Superior temporal gyrus (tissue), 1 donor: ENCODE results near the gene ANTXR2.

Experiments
- DNase-seq: peaks from one replicate; pipeline ENCODE4 v3.0.0-alpha.2; 2016; ENCODE audit errors: extremely low spot score

ANTXR2 gene

DNA sequence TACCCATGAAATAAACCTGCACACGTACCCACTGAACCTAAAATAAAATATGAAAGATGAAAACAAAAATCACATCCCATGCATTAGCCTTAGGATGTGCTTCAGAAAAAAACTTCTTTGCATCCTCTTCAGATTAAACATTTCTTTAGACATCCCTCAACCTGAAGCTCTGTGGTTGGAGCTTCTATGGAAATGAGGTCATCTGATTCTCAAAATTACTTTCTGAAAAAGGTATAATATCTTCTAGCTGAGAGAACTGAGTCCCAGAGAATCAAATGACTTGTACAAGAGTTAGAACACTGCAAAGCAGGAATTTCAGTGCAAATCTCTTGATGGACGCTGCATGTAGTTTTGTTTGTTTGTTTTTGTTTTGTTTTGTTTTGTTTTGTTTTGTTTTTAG, 19.1 kb upstream of the ANTXR2 start:
- DNase-seq: no peak

DNA sequence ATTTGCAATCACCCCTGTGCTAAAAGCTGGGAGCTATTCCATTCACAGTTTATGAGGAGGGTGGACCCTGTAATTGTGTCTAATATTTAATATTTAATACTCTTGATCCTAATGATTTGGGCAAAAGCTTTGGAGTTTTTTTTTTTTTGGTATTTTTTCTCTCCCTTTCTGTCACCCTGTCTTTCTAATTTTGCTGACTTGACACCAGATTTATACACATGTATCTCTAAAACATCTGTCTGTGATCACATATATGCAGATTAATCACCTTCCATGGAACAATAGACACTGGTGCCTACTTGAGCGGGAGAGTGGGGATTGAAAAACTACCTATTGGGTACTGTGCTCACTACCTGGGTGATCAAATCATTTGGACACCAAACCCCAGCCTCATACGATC, 18.7 kb upstream of the ANTXR2 start:
- DNase-seq: no peak

DNA sequence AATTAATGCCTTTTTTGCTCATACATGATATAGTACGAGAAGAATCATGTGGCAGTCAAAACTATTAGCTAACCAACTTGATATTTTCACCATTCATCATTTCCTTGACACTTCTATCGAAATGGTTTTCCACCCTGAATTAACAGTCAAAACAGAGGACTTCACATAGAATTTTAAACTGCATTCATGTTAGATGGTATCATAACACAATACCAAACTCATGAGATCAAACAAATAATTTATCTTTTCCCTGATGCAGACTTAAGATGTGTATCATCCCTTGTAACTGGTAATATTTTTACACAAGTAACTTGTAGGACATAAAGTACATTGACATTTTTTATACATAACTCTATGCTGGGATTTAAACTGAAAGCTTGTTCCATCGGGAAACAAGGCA, 18.2 kb upstream of the ANTXR2 start:
- no peak for DNase-seq

DNA sequence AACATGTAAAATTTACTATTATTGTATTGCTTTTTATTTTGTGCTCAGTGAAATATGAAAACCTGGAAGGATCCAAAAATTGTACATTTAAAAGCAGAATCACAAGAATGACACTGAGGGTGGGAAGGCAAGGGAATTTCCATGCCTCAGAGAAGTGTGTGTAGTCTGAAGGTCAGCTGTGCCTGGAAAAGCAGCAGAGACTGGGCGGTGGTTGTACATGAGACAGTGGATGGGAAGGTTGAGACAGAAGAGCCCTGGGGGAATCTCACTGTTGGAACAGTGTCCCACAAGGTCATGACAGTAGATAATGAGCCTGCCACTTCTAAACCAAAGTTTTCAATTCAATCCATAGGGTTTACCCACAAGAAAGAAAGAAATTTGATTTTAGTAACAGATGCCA, 17.1 kb upstream of the ANTXR2 start:
- no peak for DNase-seq

DNA sequence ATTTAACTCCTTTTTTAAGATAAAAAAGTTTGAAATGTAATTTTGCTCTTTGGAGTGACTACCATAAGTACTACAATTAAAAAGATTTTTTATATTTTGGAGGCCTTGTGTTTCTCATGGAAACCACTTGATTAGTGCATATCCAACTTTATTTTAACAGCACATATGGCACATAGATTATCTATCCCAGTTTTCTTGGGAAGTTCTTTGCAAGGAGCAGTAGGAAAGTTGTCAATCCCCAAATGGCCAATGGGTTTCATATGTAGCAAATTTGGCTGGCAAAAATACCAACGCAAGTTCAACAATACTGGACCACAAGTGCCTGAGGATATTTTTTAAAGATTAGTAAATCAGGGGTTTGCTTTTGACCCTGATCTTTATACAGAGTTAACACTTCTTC, 15.4 kb upstream of the ANTXR2 start:
- no peak for DNase-seq

DNA sequence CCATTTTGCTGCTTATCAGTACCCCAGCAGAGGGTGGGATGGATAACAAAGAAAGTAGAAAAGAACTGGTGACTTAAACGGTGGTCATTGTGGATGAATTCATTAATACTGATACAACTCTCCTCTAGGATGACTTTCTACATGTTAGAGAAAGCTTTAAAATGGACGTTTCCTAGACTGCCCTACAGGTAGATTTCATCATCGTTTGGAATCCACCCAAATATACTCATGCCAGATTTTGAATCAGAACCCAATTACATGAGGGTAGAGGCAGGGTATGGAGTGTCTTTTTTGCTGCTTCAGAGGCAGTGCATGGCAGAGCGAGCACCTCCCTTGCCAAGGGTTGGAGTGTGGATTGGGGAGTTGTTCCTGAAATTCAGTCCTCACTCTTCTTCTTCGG, 13.3 kb upstream of the ANTXR2 start:
- no peak for DNase-seq

DNA sequence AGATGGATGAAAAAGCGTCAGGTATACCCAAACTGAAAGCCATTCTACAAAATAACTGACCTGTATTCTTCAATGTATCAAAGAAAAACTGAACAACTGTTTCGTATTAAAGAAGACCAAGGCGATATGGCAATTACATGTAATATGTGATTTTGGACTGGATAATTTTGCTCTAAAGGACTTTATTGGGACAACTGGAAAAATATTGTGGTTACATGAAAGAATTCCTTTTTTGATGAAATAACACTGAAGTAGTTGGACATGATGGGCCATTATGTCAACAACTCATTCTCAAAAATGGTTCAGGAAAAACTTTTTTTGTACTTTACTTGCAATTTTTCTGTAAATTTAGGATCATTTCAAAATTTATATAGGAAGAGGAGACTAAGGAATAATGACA, 12.1 kb upstream of the ANTXR2 start:
- DNase-seq: no peak

DNA sequence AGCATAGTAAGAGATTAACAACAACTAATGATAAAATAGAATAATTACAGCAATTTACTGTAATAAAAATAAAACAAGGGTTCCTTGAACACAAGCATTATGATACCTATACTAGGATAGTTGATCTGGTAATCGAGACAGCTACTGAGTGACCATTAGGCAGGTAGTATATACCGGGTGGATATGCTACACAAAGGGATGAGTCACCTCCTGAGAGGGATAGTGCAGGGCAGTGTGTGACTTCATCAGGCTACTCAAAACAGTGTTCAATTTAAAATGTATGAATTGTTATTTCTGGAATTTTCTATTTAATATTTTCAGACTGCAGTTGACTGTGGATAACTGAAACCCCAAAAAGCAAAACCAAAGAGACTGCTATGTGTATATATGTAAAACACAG, 9.7 kb upstream of the ANTXR2 start:
- DNase-seq: no peak

DNA sequence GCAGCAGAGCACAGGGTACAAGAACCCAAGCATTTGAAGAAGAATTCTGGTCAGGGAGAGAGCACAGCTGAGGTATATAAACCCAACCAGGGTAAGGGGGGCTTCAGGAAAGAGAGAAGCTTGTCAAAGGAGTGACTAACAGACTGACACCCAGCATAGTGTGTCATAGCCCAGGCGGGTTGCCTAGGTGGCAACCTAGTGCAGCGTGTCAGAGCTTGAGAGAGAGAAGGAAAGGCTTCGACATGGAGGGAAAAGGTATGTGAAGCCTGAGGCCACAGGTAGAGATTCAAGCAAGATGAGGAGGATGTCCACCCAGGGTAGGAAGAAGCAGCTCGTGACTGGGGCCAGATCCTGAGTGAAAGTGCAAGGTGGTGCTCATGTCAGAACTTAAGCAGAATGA, 8.5 kb upstream of the ANTXR2 start:
- DNase-seq: no peak

DNA sequence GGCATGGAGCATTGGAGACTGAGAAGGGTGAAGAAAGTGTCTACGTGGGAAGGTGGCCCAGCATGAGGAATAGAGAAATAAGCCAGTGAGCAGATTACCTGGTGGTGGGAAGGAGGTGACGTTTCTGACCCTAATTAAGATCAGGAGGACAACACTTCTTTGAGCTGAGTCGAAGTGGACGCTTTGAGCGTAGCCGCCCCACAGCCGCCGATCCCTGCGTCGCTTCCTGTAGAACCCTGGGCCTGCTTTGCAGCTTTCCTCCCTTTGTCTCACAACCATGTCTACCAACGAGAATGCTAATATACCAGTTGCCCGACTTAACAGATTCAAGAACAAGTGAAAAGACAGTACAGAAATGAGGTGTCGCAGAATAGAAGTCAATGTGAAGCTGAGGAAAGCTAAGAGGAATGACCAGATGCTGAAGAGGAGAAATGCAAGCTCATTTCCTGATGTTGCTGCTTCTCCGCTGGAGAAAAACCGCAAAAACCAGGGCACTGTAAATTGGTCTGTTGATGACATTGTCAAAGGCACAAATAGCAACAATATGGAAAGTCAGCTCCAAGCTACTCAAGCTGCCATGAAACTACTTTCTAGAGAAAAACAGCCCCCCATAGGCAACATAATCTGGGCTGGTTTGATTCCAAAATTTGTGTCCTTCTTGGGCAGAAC, 6.4 kb upstream of the ANTXR2 start:
- no peak for DNase-seq

DNA sequence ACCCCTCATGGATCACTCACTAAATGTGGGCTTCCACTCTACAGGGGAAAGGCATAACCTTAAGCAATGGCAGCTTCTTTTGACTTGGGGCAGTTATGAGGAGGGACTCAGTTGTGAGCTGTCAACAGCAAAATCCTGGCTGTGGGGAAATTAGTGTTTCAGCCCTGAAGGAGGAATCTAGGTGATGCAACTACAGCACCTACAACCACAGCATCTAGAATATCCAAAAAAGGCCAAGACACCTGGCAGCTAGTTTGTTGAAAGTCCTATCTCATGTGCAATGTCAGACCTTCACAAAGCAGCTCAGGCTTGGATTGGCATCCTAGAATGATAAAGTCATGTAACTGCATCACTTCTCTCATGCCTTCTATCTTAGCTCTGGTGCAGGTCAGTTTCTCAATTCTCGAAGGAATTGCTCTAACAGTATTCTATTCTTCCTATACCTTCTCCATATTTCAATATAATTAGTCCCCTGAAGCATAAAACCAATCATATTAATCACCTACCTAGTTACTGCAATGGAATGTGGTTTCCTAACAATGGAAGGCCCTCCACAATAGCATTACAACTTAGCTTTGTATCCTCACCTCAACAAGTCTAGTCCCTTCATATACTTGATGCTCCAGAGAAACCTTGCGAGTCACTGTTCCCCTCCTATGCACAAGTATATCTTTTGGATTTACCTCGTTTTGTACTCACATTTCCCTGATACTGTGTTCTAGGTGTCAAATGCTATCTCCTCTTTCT, 5.5 kb upstream of the ANTXR2 start:
- no peak for DNase-seq

DNA sequence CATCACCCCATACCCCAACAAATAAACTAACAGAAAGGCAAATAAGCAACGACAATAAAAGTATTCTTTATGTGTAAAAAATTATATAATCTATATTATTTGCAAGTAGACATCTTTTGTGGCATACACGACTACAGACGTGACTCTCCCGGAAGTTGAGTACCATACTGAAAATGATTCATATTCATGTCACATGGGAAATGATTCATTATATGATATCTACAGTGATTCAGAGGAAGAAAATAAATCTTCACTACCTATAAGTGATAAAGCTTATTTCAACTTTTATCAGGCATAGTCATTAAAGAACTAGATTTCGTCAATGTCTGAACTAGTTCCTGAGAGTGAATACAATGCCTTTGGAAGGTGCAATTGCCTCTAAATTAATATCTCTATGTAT, 4.6 kb upstream of the ANTXR2 start:
- DNase-seq: no peak

DNA sequence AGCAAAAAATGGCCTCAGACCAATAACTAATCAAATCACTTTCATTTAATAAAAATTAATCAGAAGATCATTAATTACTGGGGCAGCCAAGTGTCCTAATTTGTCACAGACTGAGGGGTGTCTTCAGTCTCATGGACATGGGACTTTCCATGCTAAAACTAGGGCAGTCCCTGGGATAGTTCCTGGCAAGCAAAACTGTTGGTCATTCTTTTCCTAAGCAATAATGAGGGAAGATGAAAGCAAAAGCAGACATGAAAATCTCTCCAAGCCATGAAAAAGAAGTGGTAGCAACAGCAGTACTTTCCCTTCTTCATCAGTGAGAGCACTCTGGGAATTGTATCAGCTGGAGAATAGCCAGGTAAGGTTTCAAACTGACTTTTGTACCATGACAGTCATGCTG, 3.7 kb upstream of the ANTXR2 start:
- DNase-seq: no peak

DNA sequence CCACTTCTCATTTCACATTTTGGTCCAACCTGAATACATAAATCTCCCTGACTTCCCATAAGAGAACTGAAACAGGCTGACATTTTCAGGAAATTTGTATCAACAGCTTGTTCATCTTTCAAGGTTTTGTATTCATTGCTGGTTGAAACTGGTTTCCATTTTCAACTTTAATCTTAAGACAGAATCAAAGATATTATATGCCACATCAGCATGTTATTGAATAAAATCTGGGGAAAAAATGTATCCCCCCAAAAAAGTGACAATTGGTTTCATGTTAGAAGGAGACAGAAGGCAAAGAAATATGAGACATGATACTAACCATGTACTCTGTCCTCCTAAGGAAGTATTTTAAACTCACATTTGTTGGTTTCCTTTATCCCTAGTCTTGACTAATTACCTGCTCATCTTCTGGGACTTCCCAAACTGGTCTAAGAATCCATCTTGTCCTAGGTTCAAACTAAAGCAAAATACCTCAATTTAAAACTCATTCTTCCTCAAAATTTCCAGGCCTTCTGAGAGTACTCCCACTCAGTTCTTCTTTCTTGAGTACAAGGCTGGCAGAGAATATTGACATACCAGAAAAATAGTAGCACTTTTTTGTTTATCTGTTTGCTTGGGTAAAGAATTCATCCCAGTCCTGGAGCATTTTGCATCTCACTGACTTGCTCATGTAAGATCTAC, 3.1 kb upstream of the ANTXR2 start:
- DNase-seq: no peak

DNA sequence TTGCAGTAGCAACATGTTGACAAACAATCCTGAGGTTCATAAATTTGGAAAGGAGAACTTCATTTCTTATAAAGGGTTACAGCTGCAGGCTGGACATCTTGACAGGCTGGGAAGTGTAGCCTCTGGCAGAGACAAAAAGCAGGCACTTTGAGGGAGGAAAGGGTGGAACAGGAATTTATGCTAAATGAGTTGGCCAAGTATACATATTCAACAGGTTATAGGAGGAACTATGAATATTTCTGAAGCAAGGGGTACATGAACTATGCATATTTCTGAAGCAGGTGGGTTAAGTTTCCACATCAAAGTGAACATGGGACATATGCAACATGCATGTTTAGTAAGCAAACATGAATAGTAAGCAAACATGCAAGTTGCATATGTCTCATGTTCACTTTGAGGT, 1.6 kb upstream of the ANTXR2 start:
- DNase-seq: no peak

DNA sequence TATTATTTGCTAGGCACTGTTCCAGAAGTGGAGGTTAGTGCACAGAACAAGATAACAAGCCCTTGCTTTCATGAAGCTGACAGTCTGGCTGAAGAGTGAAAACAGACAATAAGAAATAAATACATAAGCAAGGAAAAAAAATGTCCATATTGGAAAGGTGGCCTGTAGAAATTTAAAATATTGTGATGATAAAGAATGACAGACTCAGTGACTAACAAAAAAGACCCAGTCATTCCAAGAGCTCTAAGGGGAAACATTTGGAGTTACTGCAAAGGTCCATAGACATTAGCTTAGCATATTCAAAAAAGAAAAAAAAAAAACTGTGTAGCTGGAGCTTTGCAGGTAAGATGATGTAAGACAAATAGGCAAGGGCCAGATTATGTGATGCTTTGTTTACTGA, 1.0 kb upstream of the ANTXR2 start:
- DNase-seq: no peak

DNA sequence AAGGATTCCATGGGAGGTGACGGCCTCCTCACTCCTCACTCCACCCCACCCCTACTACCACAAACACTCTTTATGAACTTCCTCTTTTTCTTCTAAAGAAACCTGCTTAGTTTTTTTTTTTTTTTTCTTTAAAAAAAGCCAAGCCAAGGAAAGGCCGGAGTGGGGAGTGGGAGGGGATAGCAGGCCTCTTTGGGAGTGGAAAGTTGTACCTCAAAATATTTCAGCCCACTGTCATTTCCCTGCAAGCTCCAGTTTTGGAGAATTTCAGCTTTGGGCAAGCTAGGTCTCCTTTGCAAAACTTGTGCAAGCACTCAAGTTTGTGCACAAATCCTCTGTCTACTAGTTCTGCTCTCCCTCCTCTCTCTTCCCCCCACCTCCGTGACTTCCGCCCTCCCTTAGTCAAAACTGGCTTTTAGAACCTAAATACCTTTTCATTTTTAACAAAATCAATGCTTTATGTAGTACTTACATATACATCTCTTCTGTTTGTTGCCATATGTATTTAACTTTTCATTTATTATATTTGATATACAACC, 512 bp upstream of the ANTXR2 start:
- no peak for DNase-seq

DNA sequence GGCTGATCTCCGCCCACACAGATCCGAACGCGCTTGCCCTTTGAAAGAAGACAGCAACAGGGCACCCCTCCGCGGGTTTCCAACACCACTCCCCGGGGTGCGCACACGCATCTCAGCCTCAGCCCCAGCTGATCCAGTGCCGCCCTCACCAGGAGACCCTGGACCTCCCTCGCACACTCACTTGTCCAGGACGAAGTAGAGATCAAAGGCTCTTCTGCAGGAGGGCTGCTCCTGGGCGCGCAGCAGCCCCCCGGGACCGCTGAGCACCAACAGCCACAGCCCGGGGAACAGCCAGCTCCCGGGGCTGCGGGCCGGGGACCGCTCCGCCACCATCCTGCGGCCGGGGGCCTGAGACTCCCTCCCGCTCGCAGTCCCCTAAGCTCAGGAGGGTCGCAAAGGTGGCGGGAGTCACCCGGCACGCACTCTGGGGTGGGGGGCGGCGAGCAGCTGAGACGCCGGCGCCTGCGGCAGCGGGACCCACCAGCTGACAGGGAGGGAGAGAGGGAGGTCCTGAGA, 743 bp downstream of the ANTXR2 start:
- DNase-seq: no peak

DNA sequence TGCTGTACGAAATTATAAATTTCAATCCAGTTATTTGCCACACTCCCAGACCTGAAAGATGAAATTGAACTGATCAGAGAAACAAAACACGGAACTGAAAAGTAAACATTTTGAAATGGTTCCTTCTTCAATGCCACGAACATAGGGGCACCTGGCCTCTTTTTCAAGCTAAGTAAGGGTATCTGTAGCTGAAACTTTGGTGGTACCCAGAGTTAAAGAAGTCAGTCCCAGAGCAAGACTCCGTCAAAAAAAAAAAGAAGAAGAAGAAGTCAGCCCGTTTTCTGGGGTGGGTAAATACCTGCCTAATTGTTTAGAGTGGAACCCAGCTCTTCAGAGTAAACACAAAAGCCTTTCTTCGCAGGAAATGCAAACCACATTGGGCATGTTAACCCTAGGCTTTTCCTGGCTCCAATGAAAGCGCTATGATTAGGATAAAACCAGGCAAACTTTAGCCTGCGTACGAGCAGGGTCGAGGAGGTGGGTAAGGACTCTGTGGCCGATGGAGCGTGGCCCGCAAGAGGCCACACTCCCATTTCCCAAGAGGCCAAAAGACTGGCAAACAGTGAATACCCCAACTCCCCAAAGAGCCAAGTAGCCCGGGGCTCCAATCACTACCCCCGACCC, 1.3 kb downstream of the ANTXR2 start:
- no peak for DNase-seq

DNA sequence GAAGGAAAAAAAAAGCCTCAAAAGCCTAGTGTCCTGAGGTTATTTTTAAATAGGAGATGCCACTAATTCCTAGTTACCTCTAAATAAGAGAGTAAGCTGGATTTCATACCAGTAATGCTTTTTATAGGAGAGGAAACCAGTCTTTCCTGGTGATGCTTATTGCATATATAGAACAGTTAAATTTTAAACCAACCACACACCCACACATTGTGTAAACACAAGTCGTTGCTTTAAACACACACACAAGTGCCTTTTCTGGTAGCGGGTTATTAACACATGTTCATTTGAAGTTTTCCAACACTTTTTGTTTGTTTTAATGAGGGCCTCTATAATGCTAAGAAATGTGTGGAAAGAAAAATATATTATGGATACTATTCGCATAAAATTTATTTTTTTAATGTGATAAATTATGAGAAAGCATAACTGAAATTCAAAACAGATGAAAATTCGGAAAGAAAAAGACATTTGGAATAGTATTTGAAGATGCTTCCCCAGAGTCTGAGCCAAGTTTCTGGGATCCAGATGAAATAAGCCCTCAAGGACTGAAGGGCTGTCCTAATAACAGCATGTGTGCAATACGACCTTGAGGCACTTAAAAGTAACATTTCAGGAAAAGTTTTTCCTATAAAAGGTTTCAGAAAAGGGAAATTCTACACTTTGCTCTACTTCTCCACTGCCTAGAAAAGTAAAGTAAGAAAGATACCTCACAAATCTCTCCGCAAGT, 2.0 kb downstream of the ANTXR2 start:
- DNase-seq: no peak
